Measurements from ENCODE around the gene SLC26A4. TPM values are rescaled to one million over a fixed set of nuclear protein-coding genes. Genes with fewer than 3 reads are reported as not detected.

Gene SLC26A4
- total RNA-seq, 1 donor from 2014 or later: 0.57 TPM

DNA sequence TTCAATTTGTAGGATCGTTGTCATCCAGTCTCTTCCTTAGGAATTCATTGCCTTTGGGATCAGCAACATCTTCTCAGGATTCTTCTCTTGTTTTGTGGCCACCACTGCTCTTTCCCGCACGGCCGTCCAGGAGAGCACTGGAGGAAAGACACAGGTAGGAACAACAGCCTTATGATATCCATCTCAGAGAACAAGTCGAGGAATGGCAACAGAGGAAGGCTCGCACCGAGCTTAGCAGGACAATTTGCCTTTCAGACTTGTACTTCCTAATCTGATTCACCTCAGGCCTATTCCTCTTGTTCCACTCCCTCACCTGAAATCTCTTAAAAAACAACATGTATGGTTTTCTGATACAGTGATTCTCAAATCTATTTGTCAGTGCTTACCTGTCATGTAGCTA is 29.5 kb downstream of the SLC26A4 start:
- Mint-ChIP-seq H3K36me3 (ENCODE audit: low read depth, unreplicated experiment) (no peaks in the 10 kb centered on the region), H3K27me3 (ENCODE audit: low read depth, unreplicated experiment) (peaks cover 3% of the 10 kb centered on the region), H3K27ac (ENCODE audit: unreplicated experiment) (no peak overlapping the region), H3K4me1 (ENCODE audit: low read depth, unreplicated experiment) (peaks cover 38% of the 10 kb centered on the region), H3K4me3 (ENCODE audit: unreplicated experiment) (no peak overlapping the region), H3K9me3 (ENCODE audit: unreplicated experiment) (no peaks in the 10 kb centered on the region)
- DNase-seq (ENCODE audit: low read depth) (no peak), FAIRE-seq (no peak)
- Histone ChIP-seq H3K9ac (ENCODE audit: low read length) (no peak overlapping the region), H3K4me3 (ENCODE audit: insufficient read depth, low read depth, low read length) (no peak overlapping the region), H2AFZ (ENCODE audit: low read depth, low read length) (no peak overlapping the region), H3K36me3 (ENCODE audit: insufficient read depth, low read length) (no peaks in the 10 kb centered on the region), H3K27ac (ENCODE audit: low read depth, low read length) (no peak overlapping the region), H3K27me3 (ENCODE audit: insufficient read depth, low read length) (no peaks in the 10 kb centered on the region), H4K20me1 (ENCODE audit: insufficient read depth, low read length) (no peaks in the 10 kb centered on the region), H3K4me1 (ENCODE audit: insufficient read depth, low read length) (peaks cover 54% of the 10 kb centered on the region), H3K4me2 (ENCODE audit: low read length) (peak overlapping the region; percentile 52), H3K79me2 (ENCODE audit: insufficient read depth, low read length) (no peaks in the 10 kb centered on the region), H3K9me3 (ENCODE audit: insufficient read depth, low read depth, low read length) (no peaks in the 10 kb centered on the region)
- TF ChIP-seq CTCF (IDR thresholded peaks at IDR 0.05; ENCODE audit: insufficient read depth, low read depth, low read length): no peak
- TF ChIP-seq EZH2 (IDR thresholded peaks at IDR 0.05; ENCODE audit: insufficient read depth, low read length): no peak

- peak overlapping the region; percentile 52 for H3K4me2 ChIP-seq (ENCODE audit: low read length)
- no peak overlapping the region for H3K27ac Mint-ChIP-seq (ENCODE audit: unreplicated experiment)
These were observed 30.0 kb downstream of the SLC26A4 start for GRCh38 chr7:107690611-107691010.

More at GRCh38 chr7:107690611-107691010, 30.0 kb downstream of the SLC26A4 start:
- Mint-ChIP-seq H3K27me3 (ENCODE audit: low read depth, unreplicated experiment) (peaks cover 3% of the 10 kb centered on the region), H3K9me3 (ENCODE audit: unreplicated experiment) (no peaks in the 10 kb centered on the region), H3K4me1 (ENCODE audit: low read depth, unreplicated experiment) (peaks cover 35% of the 10 kb centered on the region), H3K36me3 (ENCODE audit: low read depth, unreplicated experiment) (no peaks in the 10 kb centered on the region), H3K4me3 (ENCODE audit: unreplicated experiment) (no peak overlapping the region)
- no peaks in the 10 kb centered on the region for H3K79me2 ChIP-seq (ENCODE audit: insufficient read depth, low read length)
- H3K27me3 ChIP-seq (ENCODE audit: insufficient read depth, low read length): no peaks in the 10 kb centered on the region
- no peak overlapping the region for H2AFZ ChIP-seq (ENCODE audit: low read depth, low read length)
- FAIRE-seq (peak; percentile 29), DNase-seq (ENCODE audit: low read depth) (peak; percentile 85)
- no peak overlapping the region for H3K9ac ChIP-seq (ENCODE audit: low read length)
- no peak overlapping the region for H3K27ac ChIP-seq (ENCODE audit: low read depth, low read length)
- no peaks in the 10 kb centered on the region for H4K20me1 ChIP-seq (ENCODE audit: insufficient read depth, low read length)
- no peaks in the 10 kb centered on the region for H3K9me3 ChIP-seq (ENCODE audit: insufficient read depth, low read depth, low read length)
- no peak overlapping the region for H3K4me3 ChIP-seq (ENCODE audit: insufficient read depth, low read depth, low read length)
- no peak for TF ChIP-seq CTCF (IDR thresholded peaks at IDR 0.05; ENCODE audit: insufficient read depth, low read depth, low read length)
- TF ChIP-seq EZH2 (IDR thresholded peaks at IDR 0.05; ENCODE audit: insufficient read depth, low read length): no peak
- H3K4me1 ChIP-seq (ENCODE audit: insufficient read depth, low read length): peaks cover 54% of the 10 kb centered on the region
- H3K36me3 ChIP-seq (ENCODE audit: insufficient read depth, low read length): no peaks in the 10 kb centered on the region

All from astrocyte (in vitro differentiated cells and primary cell).